ENCODE measurements around the gene ILDR1.

Gene ILDR1

DNA sequence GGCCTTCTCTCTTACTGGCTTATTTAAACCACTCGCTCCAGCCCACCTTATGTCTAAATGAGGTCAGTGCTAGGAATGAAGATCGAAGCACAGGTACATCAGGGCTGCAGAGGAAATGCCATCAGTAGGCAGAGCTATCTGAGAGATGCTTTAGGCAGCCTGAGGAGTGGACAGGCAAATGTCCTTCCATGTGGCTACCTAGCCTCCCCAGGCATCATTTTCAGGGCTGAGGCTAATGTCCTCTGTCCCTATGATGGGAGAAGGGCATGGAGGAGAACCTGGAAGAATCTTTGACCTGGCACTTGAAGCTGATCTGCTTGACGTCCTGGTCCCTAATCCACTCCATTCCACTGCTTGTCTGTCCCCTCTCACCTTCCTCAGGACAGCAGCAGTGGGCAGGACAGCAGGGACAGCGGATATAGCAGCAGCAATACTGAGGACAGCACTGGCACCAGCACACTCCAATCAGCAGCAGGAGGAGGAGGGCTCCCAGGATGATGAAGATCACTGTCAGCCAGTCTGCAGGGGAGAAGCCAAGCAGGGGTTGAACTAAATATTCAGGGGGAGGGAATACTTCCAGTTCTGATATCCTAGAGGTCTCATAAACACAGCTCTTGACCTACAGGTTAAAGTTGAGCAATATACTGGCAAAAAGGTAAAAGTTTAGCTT lies 21.0 kb downstream of the ILDR1 start:
- DNase-seq (ENCODE audit: low read depth) = peak; percentile 21
- TF ChIP-seq, protein P1, sequence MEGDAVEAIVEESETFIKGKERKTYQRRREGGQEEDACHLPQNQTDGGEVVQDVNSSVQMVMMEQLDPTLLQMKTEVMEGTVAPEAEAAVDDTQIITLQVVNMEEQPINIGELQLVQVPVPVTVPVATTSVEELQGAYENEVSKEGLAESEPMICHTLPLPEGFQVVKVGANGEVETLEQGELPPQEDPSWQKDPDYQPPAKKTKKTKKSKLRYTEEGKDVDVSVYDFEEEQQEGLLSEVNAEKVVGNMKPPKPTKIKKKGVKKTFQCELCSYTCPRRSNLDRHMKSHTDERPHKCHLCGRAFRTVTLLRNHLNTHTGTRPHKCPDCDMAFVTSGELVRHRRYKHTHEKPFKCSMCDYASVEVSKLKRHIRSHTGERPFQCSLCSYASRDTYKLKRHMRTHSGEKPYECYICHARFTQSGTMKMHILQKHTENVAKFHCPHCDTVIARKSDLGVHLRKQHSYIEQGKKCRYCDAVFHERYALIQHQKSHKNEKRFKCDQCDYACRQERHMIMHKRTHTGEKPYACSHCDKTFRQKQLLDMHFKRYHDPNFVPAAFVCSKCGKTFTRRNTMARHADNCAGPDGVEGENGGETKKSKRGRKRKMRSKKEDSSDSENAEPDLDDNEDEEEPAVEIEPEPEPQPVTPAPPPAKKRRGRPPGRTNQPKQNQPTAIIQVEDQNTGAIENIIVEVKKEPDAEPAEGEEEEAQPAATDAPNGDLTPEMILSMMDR (conservative IDR thresholded peaks at IDR 0.05; ENCODE audit: low read depth, low read length) = no peak
- H3K4me3 ChIP-seq (ENCODE audit: low read depth, low read length) = no peak overlapping the region

DNA sequence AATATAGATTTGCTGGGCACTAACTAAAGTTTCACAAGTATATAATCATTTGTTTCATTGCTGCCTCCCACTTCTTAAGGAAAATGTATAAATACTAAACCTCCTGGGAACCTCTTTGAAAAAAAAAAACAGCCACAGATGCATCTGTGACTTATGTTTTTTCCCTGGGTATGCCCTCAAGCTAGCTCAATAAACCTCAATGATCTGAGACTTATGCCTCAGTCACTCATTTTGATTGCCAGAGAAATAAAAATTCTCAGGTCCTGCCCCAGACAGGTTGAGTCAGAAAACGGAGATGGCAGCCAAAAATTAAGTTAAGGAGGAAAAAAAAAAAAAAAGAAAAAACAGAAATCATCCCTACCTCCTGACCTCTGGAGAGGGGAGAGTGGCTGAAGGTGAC lies 22.1 kb downstream of the ILDR1 start:
- TF ChIP-seq, protein P1 (conservative IDR thresholded peaks at IDR 0.05; ENCODE audit: low read depth, low read length) = no peak
- no peak overlapping the region for H3K4me3 ChIP-seq (ENCODE audit: low read depth, low read length)
- DNase-seq (ENCODE audit: low read depth) = no peak

GRCh38 chr3:121998611-121999473 lies 23.2 kb downstream of the ILDR1 start:
- TF ChIP-seq, protein P1 (conservative IDR thresholded peaks at IDR 0.05; ENCODE audit: low read depth, low read length) = no peak
- peak; percentile 23 for DNase-seq (ENCODE audit: low read depth)
- no peak overlapping the region for H3K4me3 ChIP-seq (ENCODE audit: low read depth, low read length)

- no peak overlapping the region for H3K4me3 ChIP-seq (ENCODE audit: low read depth, low read length)
- TF ChIP-seq, protein P1 (conservative IDR thresholded peaks at IDR 0.05; ENCODE audit: low read depth, low read length) = no peak
- DNase-seq (ENCODE audit: low read depth) = peak; percentile 38
Observed at GRCh38 chr3:121998030-121998580, 23.9 kb downstream of the ILDR1 start.

DNA sequence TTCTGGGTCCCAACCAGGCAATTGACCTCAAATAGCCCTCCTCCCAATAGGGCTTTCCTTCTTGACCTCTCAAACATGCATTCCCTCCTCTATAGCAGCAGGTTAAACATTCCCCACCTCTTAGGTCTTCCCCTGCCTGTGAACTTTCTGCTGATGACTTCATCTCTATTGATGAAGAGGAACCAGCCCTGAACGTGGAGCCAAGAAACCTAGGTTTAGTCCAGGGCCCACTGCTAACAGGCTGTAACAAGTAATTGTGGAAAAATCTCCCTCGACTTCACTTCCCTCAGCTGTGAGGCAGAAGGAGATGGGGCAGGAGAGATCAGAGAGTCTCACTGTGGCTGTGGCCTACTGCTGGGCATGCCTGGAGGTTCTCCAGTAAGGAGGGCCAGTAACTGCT lies 24.7 kb downstream of the ILDR1 start:
- no peak overlapping the region for H3K4me3 ChIP-seq (ENCODE audit: low read depth, low read length)
- DNase-seq (ENCODE audit: low read depth) = no peak
- TF ChIP-seq, protein P1 (conservative IDR thresholded peaks at IDR 0.05; ENCODE audit: low read depth, low read length) = no peak

- TF ChIP-seq, protein P1 (conservative IDR thresholded peaks at IDR 0.05; ENCODE audit: low read depth, low read length) = no peak
- DNase-seq (ENCODE audit: low read depth) = no peak
- H3K4me3 ChIP-seq (ENCODE audit: low read depth, low read length) = no peak overlapping the region
Observed at GRCh38 chr3:121996441-121996840, 25.6 kb downstream of the ILDR1 start.
